Endothelial cell (in vitro differentiated cells): Measurements from ENCODE around the gene ZDHHC11B. TPM values are rescaled to one million over a fixed set of nuclear protein-coding genes. Genes with fewer than 3 reads are reported as not detected.
"Not testable (repeated sequence)": the region's sequence is repeated elsewhere in the genome, so short reads cannot be mapped to it uniquely, and the experiment has no call there.

Experiments
- DNase-seq: peaks from one replicate; pipeline ENCODE4 v3.0.0; 2021; ENCODE audit warnings: low spot score
- H3K27ac Mint-ChIP-seq: one replicate; pipeline ENCODE4 v1.8.0; 2021; ENCODE audit warnings: mixed read lengths, inconsistent platforms; ENCODE audit not compliant: unreplicated experiment
- H3K27me3 Mint-ChIP-seq: one replicate; pipeline ENCODE4 v1.8.0; 2021; ENCODE audit warnings: mild to moderate bottlenecking, moderate library complexity, mixed read lengths, inconsistent platforms; ENCODE audit not compliant: unreplicated experiment
- H3K36me3 Mint-ChIP-seq: one replicate; pipeline ENCODE4 v1.8.0; 2021; ENCODE audit warnings: mild to moderate bottlenecking, low read depth, mixed read lengths, inconsistent platforms; ENCODE audit not compliant: unreplicated experiment
- H3K4me1 Mint-ChIP-seq: one replicate; pipeline ENCODE4 v1.8.0; 2021; ENCODE audit warnings: mild to moderate bottlenecking, mixed read lengths, inconsistent platforms; ENCODE audit not compliant: unreplicated experiment
- H3K4me3 Mint-ChIP-seq: one replicate; pipeline ENCODE4 v1.8.0; 2021; ENCODE audit warnings: mild to moderate bottlenecking, mixed read lengths, inconsistent platforms; ENCODE audit not compliant: unreplicated experiment
- H3K9me3 Mint-ChIP-seq: one replicate; pipeline ENCODE4 v1.8.0; 2021; ENCODE audit warnings: mixed read lengths, inconsistent platforms; ENCODE audit not compliant: unreplicated experiment
- CTCF ChIP-seq: fragments of 200-600 bp; sonication (generic); IDR thresholded peaks from one replicate; pipeline ENCODE4 v1.5.0; 2021; ENCODE audit warnings: antibody characterized with exemption; ENCODE audit not compliant: unreplicated experiment
- total RNA-seq: library from RNA; stranded (reverse); fragmentation: NEBNext Ultra II Directional; extraction: Animal tissue kit (Norgen Biotek cat#: 25700); gene quantifications from one replicate; pipeline ENCODE4 v1.2.1, GENCODE V29; 2021; ENCODE audit not compliant: unreplicated experiment

Gene ZDHHC11B
- total RNA-seq, 1 donor from 2014 or later: not detected

GRCh38 chr5:777756-778161, 6.8 kb downstream of the ZDHHC11B start:
- no peaks in the 10 kb centered on the region for H3K4me1 Mint-ChIP-seq
- no peak for DNase-seq

GRCh38 chr5:776862-777711, 7.4 kb downstream of the ZDHHC11B start:
- no peaks in the 10 kb centered on the region for H3K36me3 Mint-ChIP-seq
- no peaks in the 10 kb centered on the region for H3K9me3 Mint-ChIP-seq
- no peak overlapping the region for H3K27ac Mint-ChIP-seq
- no peak for TF ChIP-seq CTCF
- DNase-seq: no peak
- no peaks in the 10 kb centered on the region for H3K4me1 Mint-ChIP-seq
- no peaks in the 10 kb centered on the region for H3K27me3 Mint-ChIP-seq
- H3K4me3 Mint-ChIP-seq: no peak overlapping the region

More at GRCh38 chr5:777756-778161, 6.8 kb downstream of the ZDHHC11B start:
- TF ChIP-seq CTCF: no peak
- Mint-ChIP-seq H3K9me3 (no peaks in the 10 kb centered on the region), H3K27me3 (no peaks in the 10 kb centered on the region), H3K27ac (no peak overlapping the region), H3K4me3 (no peak overlapping the region), H3K36me3 (no peaks in the 10 kb centered on the region)

- Mint-ChIP-seq H3K9me3 (no peaks in the 10 kb centered on the region), H3K27ac (no peak overlapping the region), H3K27me3 (peaks cover 2% of the 10 kb centered on the region), H3K4me3 (no peak overlapping the region), H3K4me1 (no peaks in the 10 kb centered on the region), H3K36me3 (no peaks in the 10 kb centered on the region)
- no peak for DNase-seq
- TF ChIP-seq CTCF: no peak
These were observed 8.3 kb downstream of the ZDHHC11B start for GRCh38 chr5:775961-776861.

- not testable (repeated sequence) for H3K9me3 Mint-ChIP-seq, H3K27me3 Mint-ChIP-seq, H3K4me1 Mint-ChIP-seq, H3K4me3 Mint-ChIP-seq, H3K36me3 Mint-ChIP-seq, DNase-seq, H3K27ac Mint-ChIP-seq
These were observed 9.0 kb downstream of the ZDHHC11B start for GRCh38 chr5:775595-775960.

GRCh38 chr5:774854-775505, 9.5 kb downstream of the ZDHHC11B start:
- not testable (repeated sequence) for H3K27me3 Mint-ChIP-seq, H3K27ac Mint-ChIP-seq, H3K4me3 Mint-ChIP-seq, H3K9me3 Mint-ChIP-seq, H3K4me1 Mint-ChIP-seq, DNase-seq, H3K36me3 Mint-ChIP-seq

- H3K4me3 Mint-ChIP-seq, DNase-seq: not testable (repeated sequence)
These were observed 10.2 kb downstream of the ZDHHC11B start for GRCh38 chr5:774304-774703.

More at GRCh38 chr5:774304-774703, 10.2 kb downstream of the ZDHHC11B start:
- H3K9me3 Mint-ChIP-seq, H3K27ac Mint-ChIP-seq, H3K36me3 Mint-ChIP-seq, H3K4me1 Mint-ChIP-seq, H3K27me3 Mint-ChIP-seq: not testable (repeated sequence)
